ENCODE results near the gene MAP2K6. TPM values are rescaled to one million over a fixed set of nuclear protein-coding genes. Genes with fewer than 3 reads are reported as not detected.

MAP2K6 gene
- total and polyA plus RNA-seq, 3 donors from 2014 or later, result 2.6 to 2.8 (median 2.7) TPM

DNA sequence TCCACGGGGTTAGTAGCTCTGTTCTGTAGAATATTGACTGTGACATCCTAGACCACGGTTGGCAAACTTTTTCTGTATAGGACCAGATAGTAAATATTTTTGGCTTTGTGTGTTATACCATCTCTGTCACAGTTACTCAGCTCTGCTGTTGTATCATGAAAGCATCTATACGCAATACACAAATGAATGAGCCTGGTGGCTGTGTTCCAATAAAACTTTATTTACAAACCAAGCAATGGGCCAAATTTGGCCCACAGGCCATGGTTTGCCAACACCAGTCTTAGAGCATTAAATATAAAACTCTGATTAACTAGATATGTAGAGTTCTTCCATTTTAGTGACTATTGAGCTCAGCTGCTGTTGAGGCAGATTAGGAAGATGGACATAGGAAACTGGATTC, 132.7 kb downstream of the MAP2K6 start:
- no peaks in the 10 kb centered on the region for H3K36me3 ChIP-seq (ENCODE audit: low read depth, missing control alignments)
- no peak for DNase-seq
- H3K4me1 ChIP-seq, result no peaks in the 10 kb centered on the region
- no peak overlapping the region for H3K27ac ChIP-seq
- WGBS, 2 donors, result 96 to 97% methylated on average over 3 of the region's 3 CpGs
- no peaks in the 10 kb centered on the region for H3K27me3 ChIP-seq
- intact Hi-C loops (cut with DNase I; ENCODE audit: low total_unique reads), result no loop called here
- H3K4me3 ChIP-seq, result no peak overlapping the region
- H3K9me3 ChIP-seq, result no peaks in the 10 kb centered on the region
- no peak for TF ChIP-seq POLR2A (IDR thresholded peaks at IDR 0.05)
- TF ChIP-seq, protein P1, sequence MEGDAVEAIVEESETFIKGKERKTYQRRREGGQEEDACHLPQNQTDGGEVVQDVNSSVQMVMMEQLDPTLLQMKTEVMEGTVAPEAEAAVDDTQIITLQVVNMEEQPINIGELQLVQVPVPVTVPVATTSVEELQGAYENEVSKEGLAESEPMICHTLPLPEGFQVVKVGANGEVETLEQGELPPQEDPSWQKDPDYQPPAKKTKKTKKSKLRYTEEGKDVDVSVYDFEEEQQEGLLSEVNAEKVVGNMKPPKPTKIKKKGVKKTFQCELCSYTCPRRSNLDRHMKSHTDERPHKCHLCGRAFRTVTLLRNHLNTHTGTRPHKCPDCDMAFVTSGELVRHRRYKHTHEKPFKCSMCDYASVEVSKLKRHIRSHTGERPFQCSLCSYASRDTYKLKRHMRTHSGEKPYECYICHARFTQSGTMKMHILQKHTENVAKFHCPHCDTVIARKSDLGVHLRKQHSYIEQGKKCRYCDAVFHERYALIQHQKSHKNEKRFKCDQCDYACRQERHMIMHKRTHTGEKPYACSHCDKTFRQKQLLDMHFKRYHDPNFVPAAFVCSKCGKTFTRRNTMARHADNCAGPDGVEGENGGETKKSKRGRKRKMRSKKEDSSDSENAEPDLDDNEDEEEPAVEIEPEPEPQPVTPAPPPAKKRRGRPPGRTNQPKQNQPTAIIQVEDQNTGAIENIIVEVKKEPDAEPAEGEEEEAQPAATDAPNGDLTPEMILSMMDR (IDR thresholded peaks at IDR 0.05), result no peak

DNA sequence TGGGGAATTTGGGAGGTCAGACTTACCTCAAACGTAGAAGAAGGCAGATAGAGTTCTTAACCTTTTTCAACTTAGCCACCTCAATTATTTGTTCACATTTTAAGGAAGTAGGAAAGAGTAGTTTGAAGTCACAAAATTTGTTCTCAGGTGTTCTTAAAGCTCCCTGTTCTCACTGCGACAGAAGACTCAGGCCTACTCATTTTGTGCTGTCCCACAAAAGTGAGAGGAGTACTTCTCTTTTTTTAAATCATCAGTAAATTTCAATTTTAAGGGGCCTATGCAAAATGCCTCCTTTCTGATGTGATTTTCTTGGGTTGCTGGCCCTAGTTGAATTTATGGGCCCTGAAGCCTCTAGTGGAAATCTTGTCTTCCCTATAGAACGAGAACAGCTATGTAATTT, 133.4 kb downstream of the MAP2K6 start:
- DNase-seq, result no peak
- Histone ChIP-seq H3K4me3 (no peak overlapping the region), H3K36me3 (ENCODE audit: low read depth, missing control alignments) (no peaks in the 10 kb centered on the region), H3K27me3 (no peaks in the 10 kb centered on the region), H3K27ac (no peak overlapping the region), H3K9me3 (no peaks in the 10 kb centered on the region), H3K4me1 (no peaks in the 10 kb centered on the region)
- intact Hi-C loops (cut with DNase I; ENCODE audit: low total_unique reads), result no loop called here
- TF ChIP-seq, protein P1 (IDR thresholded peaks at IDR 0.05), result no peak
- no peak for TF ChIP-seq POLR2A (IDR thresholded peaks at IDR 0.05)
- WGBS, 2 donors, result 90 to 94% methylated on average over 3 of the region's 3 CpGs

DNA sequence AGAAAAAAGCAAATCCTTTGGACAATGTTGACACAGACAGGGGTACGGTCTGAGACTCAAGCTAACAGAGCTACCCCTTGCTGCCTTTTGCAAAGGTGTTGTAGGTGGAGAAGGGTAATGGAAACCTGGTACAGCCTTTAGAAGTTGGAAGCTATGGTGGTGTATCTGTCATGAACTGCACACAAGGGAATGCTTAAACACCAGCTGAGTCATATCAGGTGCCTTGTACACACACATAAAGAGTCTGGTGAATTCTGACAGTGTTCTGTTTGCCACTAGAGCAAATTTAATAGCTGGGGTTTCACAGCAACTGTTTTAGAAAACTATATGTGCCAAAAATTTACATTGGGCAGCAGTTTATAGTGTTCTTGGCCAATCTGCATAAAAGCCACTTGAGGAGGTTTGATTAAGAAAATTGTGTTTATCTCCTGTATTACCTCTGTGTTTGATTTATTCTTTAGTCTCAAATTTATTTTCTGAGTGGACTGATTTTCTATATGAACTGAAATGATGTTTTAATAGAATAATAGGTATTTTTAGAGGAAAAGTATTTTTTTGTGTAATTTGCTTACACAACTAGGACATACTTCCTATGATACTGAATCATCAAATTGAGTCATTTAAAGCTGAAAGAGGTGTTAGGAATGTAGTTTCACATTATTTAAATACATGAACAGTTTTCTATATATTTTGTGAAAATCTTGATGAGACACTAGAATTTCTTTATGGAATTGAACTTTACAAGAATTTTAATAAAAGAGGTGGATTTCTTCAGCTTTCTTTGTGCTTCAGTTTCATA, 136.9 kb downstream of the MAP2K6 start:
- WGBS, 2 donors, result 89 to 100% methylated on average over 1 of the region's 1 CpG
- H3K4me1 ChIP-seq, result no peaks in the 10 kb centered on the region
- intact Hi-C loops (cut with DNase I; ENCODE audit: low total_unique reads), result no loop called here
- H3K27me3 ChIP-seq, result no peaks in the 10 kb centered on the region
- H3K36me3 ChIP-seq (ENCODE audit: low read depth, missing control alignments), result no peaks in the 10 kb centered on the region
- no peak for TF ChIP-seq POLR2A (IDR thresholded peaks at IDR 0.05)
- TF ChIP-seq, protein P1 (IDR thresholded peaks at IDR 0.05), result no peak
- no peak overlapping the region for H3K27ac ChIP-seq
- H3K4me3 ChIP-seq, result no peak overlapping the region
- no peak for DNase-seq
- no peaks in the 10 kb centered on the region for H3K9me3 ChIP-seq

DNA sequence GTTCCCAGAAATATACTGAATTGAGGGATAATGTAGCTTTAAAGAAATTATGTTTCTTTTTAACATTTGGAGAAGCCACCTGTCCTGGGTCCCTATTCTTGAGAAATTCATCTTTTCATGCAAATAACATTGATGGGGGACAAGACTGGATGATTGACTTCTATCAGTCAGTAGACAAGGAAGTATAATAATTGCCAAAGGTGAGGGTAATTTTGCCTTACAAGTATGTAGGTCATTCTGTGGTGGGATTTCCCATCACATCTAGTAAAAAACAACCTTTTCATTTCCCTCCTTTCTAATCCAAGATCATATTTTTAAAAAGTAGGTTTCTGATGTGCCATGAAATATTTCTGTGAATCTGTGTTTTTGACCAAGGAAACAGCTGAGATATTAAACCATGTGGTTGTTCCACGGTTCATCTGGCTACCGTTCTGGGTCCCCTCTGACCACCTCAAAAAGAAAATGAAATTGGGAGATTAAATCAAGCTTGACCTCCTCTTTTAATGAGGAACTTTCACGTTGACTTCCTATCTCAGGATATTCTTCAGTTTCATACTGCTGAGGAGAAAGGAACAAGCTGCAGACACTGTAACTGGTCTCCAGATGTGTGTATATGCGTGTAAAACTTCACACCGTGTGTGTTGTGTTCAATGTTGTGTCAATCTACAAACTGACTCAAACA, 138.6 kb downstream of the MAP2K6 start:
- 88 to 91% methylated on average over 5 of the region's 5 CpGs for WGBS, 2 donors
- Histone ChIP-seq H3K4me3 (no peak overlapping the region), H3K9me3 (no peaks in the 10 kb centered on the region), H3K27me3 (no peaks in the 10 kb centered on the region), H3K4me1 (no peaks in the 10 kb centered on the region), H3K36me3 (ENCODE audit: low read depth, missing control alignments) (no peaks in the 10 kb centered on the region), H3K27ac (no peak overlapping the region)
- TF ChIP-seq POLR2A (IDR thresholded peaks at IDR 0.05), result no peak
- TF ChIP-seq, protein P1 (IDR thresholded peaks at IDR 0.05), result no peak
- DNase-seq, result no peak
- intact Hi-C loops (cut with DNase I; ENCODE audit: low total_unique reads), result no loop called here
